ENCODE results near the gene THUMPD2.

The THUMPD2 gene

GRCh38 chr2:39689876-39690275 is 89.2 kb downstream of the THUMPD2 start:
- no peak overlapping the region for H3K4me3 ChIP-seq (ENCODE audit: insufficient read depth in 1 of 2, low read depth in 1 of 2, low read length in 2 of 2)
- H3K4me2 ChIP-seq (ENCODE audit: low read length, poor library complexity, severe bottlenecking) = no peak overlapping the region
- peaks cover 13% of the 10 kb centered on the region for H3K9me3 ChIP-seq (ENCODE audit: control insufficient read depth, low read length)
- H3K23ac ChIP-seq (ENCODE audit: low read length in 2 of 2) = no peak overlapping the region
- no peak overlapping the region for H2AK5ac ChIP-seq (ENCODE audit: low read length, severe bottlenecking)
- WGBS = 91% methylated on average over 6 of the region's 6 CpGs
- no peaks in the 10 kb centered on the region for H3K36me3 ChIP-seq (ENCODE audit: control insufficient read depth in 1 of 2, insufficient read depth in 2 of 2, low read depth in 1 of 2, low read length in 2 of 2)
- no peak overlapping the region for H2BK5ac ChIP-seq (ENCODE audit: low read depth, low read length, poor library complexity, severe bottlenecking)
- no peak overlapping the region for H4K91ac ChIP-seq (ENCODE audit: low read length)
- H3K27me3 ChIP-seq (ENCODE audit: control insufficient read depth in 1 of 2, insufficient read depth in 1 of 2, low read length in 2 of 2) = peaks cover 0 to 18% of the 10 kb centered on the region in 2 experiments
- H3K79me1 ChIP-seq (replicated peaks; ENCODE audit: low read length, poor library complexity, severe bottlenecking) = no peaks in the 10 kb centered on the region
- no peak overlapping the region for H3K14ac ChIP-seq (ENCODE audit: low read length in 2 of 2)
- H2AFZ ChIP-seq (ENCODE audit: low read depth, low read length) = no peak overlapping the region
- H3K18ac ChIP-seq (ENCODE audit: low read depth in 1 of 2, low read length in 2 of 2) = no peak overlapping the region
- no peak overlapping the region for H2BK12ac ChIP-seq (ENCODE audit: low read length in 2 of 2)
- H2BK15ac ChIP-seq (ENCODE audit: low read depth, poor library complexity, severe bottlenecking) = no peak overlapping the region
- H3K9ac ChIP-seq (ENCODE audit: low read length) = no peak overlapping the region
- H3K4ac ChIP-seq (ENCODE audit: low read depth in 1 of 2, low read length in 2 of 2) = no peak overlapping the region
- H3K27ac ChIP-seq (ENCODE audit: low read length, poor library complexity, severe bottlenecking) = no peak overlapping the region
- no peaks in the 10 kb centered on the region for H3K4me1 ChIP-seq (ENCODE audit: control insufficient read depth, insufficient read depth, low read depth, low read length)
- no peak overlapping the region for H2BK120ac ChIP-seq (ENCODE audit: low read depth, low read length)
- no peak for DNase-seq
- no peak overlapping the region for H4K8ac ChIP-seq (ENCODE audit: low read length)

- Histone ChIP-seq H3K36me3 (ENCODE audit: control insufficient read depth in 1 of 2, insufficient read depth in 2 of 2, low read depth in 1 of 2, low read length in 2 of 2) (no peaks in the 10 kb centered on the region), H2AFZ (ENCODE audit: low read depth, low read length) (no peak overlapping the region), H2BK15ac (ENCODE audit: low read depth, poor library complexity, severe bottlenecking) (no peak overlapping the region), H3K27ac (ENCODE audit: low read length, poor library complexity, severe bottlenecking) (no peak overlapping the region), H3K4me2 (ENCODE audit: low read length, poor library complexity, severe bottlenecking) (no peak overlapping the region), H3K79me1 (replicated peaks; ENCODE audit: low read length, poor library complexity, severe bottlenecking) (no peaks in the 10 kb centered on the region), H3K18ac (ENCODE audit: low read depth in 1 of 2, low read length in 2 of 2) (no peak overlapping the region), H3K14ac (ENCODE audit: low read length in 2 of 2) (no peak overlapping the region), H3K4me1 (ENCODE audit: control insufficient read depth, insufficient read depth, low read depth, low read length) (no peaks in the 10 kb centered on the region), H3K4me3 (ENCODE audit: insufficient read depth in 1 of 2, low read depth in 1 of 2, low read length in 2 of 2) (no peak overlapping the region), H3K9ac (ENCODE audit: low read length) (no peak overlapping the region), H3K27me3 (ENCODE audit: control insufficient read depth in 1 of 2, insufficient read depth in 1 of 2, low read length in 2 of 2) (peaks cover 0 to 18% of the 10 kb centered on the region in 2 experiments), H4K91ac (ENCODE audit: low read length) (no peak overlapping the region), H2BK5ac (ENCODE audit: low read depth, low read length, poor library complexity, severe bottlenecking) (no peak overlapping the region), H2AK5ac (ENCODE audit: low read length, severe bottlenecking) (no peak overlapping the region), H2BK120ac (ENCODE audit: low read depth, low read length) (no peak overlapping the region), H4K8ac (ENCODE audit: low read length) (no peak overlapping the region), H3K9me3 (ENCODE audit: control insufficient read depth, low read length) (peaks cover 13% of the 10 kb centered on the region), H2BK12ac (ENCODE audit: low read length in 2 of 2) (no peak overlapping the region), H3K23ac (ENCODE audit: low read length in 2 of 2) (no peak overlapping the region), H3K4ac (ENCODE audit: low read depth in 1 of 2, low read length in 2 of 2) (no peak overlapping the region)
- DNase-seq = no peak
- WGBS = no CpG with 5 or more reads among the region's 1 CpG
Measured at GRCh38 chr2:39689272-39689841, 89.7 kb downstream of the THUMPD2 start.

- no peak overlapping the region for H2BK12ac ChIP-seq (ENCODE audit: low read length in 2 of 2)
- 49% methylated on average over 2 of the region's 2 CpGs for WGBS
Measured at GRCh38 chr2:39688181-39688580, 90.9 kb downstream of the THUMPD2 start.

GRCh38 chr2:39686456-39686855 is 92.6 kb downstream of the THUMPD2 start:
- Histone ChIP-seq H3K27ac (ENCODE audit: low read length, poor library complexity, severe bottlenecking) (no peak overlapping the region), H3K14ac (ENCODE audit: low read length in 2 of 2) (peak overlapping the region in 1 of 2 experiments; percentile 48), H3K9ac (ENCODE audit: low read length) (no peak overlapping the region), H4K91ac (ENCODE audit: low read length) (no peak overlapping the region), H2BK5ac (ENCODE audit: low read depth, low read length, poor library complexity, severe bottlenecking) (no peak overlapping the region), H2AFZ (ENCODE audit: low read depth, low read length) (no peak overlapping the region), H3K4me1 (ENCODE audit: control insufficient read depth, insufficient read depth, low read depth, low read length) (no peaks in the 10 kb centered on the region), H4K8ac (ENCODE audit: low read length) (no peak overlapping the region), H2BK12ac (ENCODE audit: low read length in 2 of 2) (no peak overlapping the region), H3K23ac (ENCODE audit: low read length in 2 of 2) (peak overlapping the region in 1 of 2 experiments; percentile 28), H3K9me3 (ENCODE audit: control insufficient read depth, low read length) (peaks cover 12% of the 10 kb centered on the region), H2BK15ac (ENCODE audit: low read depth, poor library complexity, severe bottlenecking) (peak overlapping the region; percentile 21), H3K79me1 (replicated peaks; ENCODE audit: low read length, poor library complexity, severe bottlenecking) (no peaks in the 10 kb centered on the region), H2AK5ac (ENCODE audit: low read length, severe bottlenecking) (no peak overlapping the region), H3K27me3 (ENCODE audit: control insufficient read depth in 1 of 2, insufficient read depth in 1 of 2, low read length in 2 of 2) (peaks cover 0 to 18% of the 10 kb centered on the region in 2 experiments), H3K4me2 (ENCODE audit: low read length, poor library complexity, severe bottlenecking) (no peak overlapping the region), H3K4me3 (ENCODE audit: insufficient read depth in 1 of 2, low read depth in 1 of 2, low read length in 2 of 2) (no peak overlapping the region), H3K18ac (ENCODE audit: low read depth in 1 of 2, low read length in 2 of 2) (no peak overlapping the region), H3K4ac (ENCODE audit: low read depth in 1 of 2, low read length in 2 of 2) (peak overlapping the region in 1 of 2 experiments; percentile 41), H2BK120ac (ENCODE audit: low read depth, low read length) (peak overlapping the region; percentile 39), H3K36me3 (ENCODE audit: control insufficient read depth in 1 of 2, insufficient read depth in 2 of 2, low read depth in 1 of 2, low read length in 2 of 2) (no peaks in the 10 kb centered on the region)
- 67% methylated on average over 5 of the region's 6 CpGs for WGBS
- DNase-seq = no peak

More at GRCh38 chr2:39688181-39688580, 90.9 kb downstream of the THUMPD2 start:
- Histone ChIP-seq H3K14ac (ENCODE audit: low read length in 2 of 2) (no peak overlapping the region), H3K4me2 (ENCODE audit: low read length, poor library complexity, severe bottlenecking) (no peak overlapping the region), H2AFZ (ENCODE audit: low read depth, low read length) (no peak overlapping the region), H3K9me3 (ENCODE audit: control insufficient read depth, low read length) (peaks cover 13% of the 10 kb centered on the region), H3K4ac (ENCODE audit: low read depth in 1 of 2, low read length in 2 of 2) (no peak overlapping the region), H2BK15ac (ENCODE audit: low read depth, poor library complexity, severe bottlenecking) (no peak overlapping the region), H3K9ac (ENCODE audit: low read length) (no peak overlapping the region), H2BK120ac (ENCODE audit: low read depth, low read length) (no peak overlapping the region), H2BK5ac (ENCODE audit: low read depth, low read length, poor library complexity, severe bottlenecking) (no peak overlapping the region), H3K18ac (ENCODE audit: low read depth in 1 of 2, low read length in 2 of 2) (no peak overlapping the region), H3K4me1 (ENCODE audit: control insufficient read depth, insufficient read depth, low read depth, low read length) (no peaks in the 10 kb centered on the region), H2AK5ac (ENCODE audit: low read length, severe bottlenecking) (no peak overlapping the region), H3K23ac (ENCODE audit: low read length in 2 of 2) (no peak overlapping the region), H3K27ac (ENCODE audit: low read length, poor library complexity, severe bottlenecking) (no peak overlapping the region), H4K8ac (ENCODE audit: low read length) (peak overlapping the region; percentile 52), H3K36me3 (ENCODE audit: control insufficient read depth in 1 of 2, insufficient read depth in 2 of 2, low read depth in 1 of 2, low read length in 2 of 2) (no peaks in the 10 kb centered on the region), H3K27me3 (ENCODE audit: control insufficient read depth in 1 of 2, insufficient read depth in 1 of 2, low read length in 2 of 2) (peaks cover 0 to 18% of the 10 kb centered on the region in 2 experiments), H3K4me3 (ENCODE audit: insufficient read depth in 1 of 2, low read depth in 1 of 2, low read length in 2 of 2) (no peak overlapping the region), H4K91ac (ENCODE audit: low read length) (no peak overlapping the region), H3K79me1 (replicated peaks; ENCODE audit: low read length, poor library complexity, severe bottlenecking) (no peaks in the 10 kb centered on the region)
- DNase-seq = no peak

Measured in mesenchymal stem cell (in vitro differentiated cells and primary cell).